ENCODE data around the gene OR4D9. TPM values are rescaled to one million over a fixed set of nuclear protein-coding genes. Genes with fewer than 3 reads are reported as not detected.
A peak's percentile ranks its signal among the peaks of the same experiment; 100 is the strongest.

The OR4D9 gene
- total and polyA plus RNA-seq, 2 of the 8 experiments (the other 6 are each of a cell fraction or from before 2014, with no cell fraction given): not detected

GRCh38 chr11:59560290-59560701, 49.0 kb downstream of the OR4D9 start (continued):
- TF ChIP-seq CHD7 (IDR thresholded peaks at IDR 0.05; ENCODE audit: insufficient replicate concordance, low read length) (no peak), HDAC6 (IDR thresholded peaks at IDR 0.05; ENCODE audit: low read depth, low read length) (no peak), POLR2A (IDR thresholded peaks at IDR 0.05; ENCODE audit: control extremely low read depth in 1 of 2, low read depth in 2 of 2, low read length in 2 of 2) (no peak), KDM4A (IDR thresholded peaks at IDR 0.05; ENCODE audit: low read depth, low read length, severe bottlenecking) (no peak), NRF1 (IDR thresholded peaks at IDR 0.05; ENCODE audit: low read depth, low read length) (peak; percentile 44; the same call in 1 of the 2 replicates), TEAD4 (IDR thresholded peaks at IDR 0.05; ENCODE audit: low read depth, low read length) (peak; percentile 80), ATF2 (IDR thresholded peaks at IDR 0.05; ENCODE audit: low read length) (no peak; the same call in 1 of the 2 replicates), E2F6 (IDR thresholded peaks at IDR 0.05) (no peak), TBP (IDR thresholded peaks at IDR 0.05; ENCODE audit: low read depth, low read length) (peak; percentile 100), MAFK (IDR thresholded peaks at IDR 0.05; ENCODE audit: low read depth, low read length) (peak; percentile 90; the same call in 1 of the 2 replicates)

Data from H1 (cell line).